Omental fat pad (tissue), 4 donors: ENCODE data around the gene SUPT4H1. TPM values are rescaled to one million over a fixed set of nuclear protein-coding genes. Genes with fewer than 3 reads are reported as not detected.

Source experiments
- ATAC-seq: fragments of 150-250 bp; one replicate; pipeline ENCODE4 v1.9.1; 2016; ENCODE audit warnings: mild to moderate bottlenecking, moderate library complexity; ENCODE audit not compliant: low FRiP score
- DNase-seq: peaks from one replicate; pipeline ENCODE4 v3.0.0-alpha.2; 2019; ENCODE audit warnings: low spot score
- total RNA-seq, 4 donors: library from RNA; depleted of rRNA; stranded (reverse); fragments of >200 nt; gene quantifications; one replicate each; pipeline ENCODE4 v1.1.0, GENCODE V29; 2016
- TF ChIP-seq, protein P1 (sequence below), 3 donors: fragments of 450-650 bp; IDR thresholded peaks; one replicate each; pipeline ENCODE4 v1.5.1; 2016 to 2017; ENCODE audit warnings: antibody characterized with exemption in 3 of 3, mild to moderate bottlenecking in 3 of 3, moderate library complexity in 2 of 3

SUPT4H1 gene
- total RNA-seq, 4 donors from 2014 or later: 42.1 to 49.2 (median 47.3) TPM

DNA sequence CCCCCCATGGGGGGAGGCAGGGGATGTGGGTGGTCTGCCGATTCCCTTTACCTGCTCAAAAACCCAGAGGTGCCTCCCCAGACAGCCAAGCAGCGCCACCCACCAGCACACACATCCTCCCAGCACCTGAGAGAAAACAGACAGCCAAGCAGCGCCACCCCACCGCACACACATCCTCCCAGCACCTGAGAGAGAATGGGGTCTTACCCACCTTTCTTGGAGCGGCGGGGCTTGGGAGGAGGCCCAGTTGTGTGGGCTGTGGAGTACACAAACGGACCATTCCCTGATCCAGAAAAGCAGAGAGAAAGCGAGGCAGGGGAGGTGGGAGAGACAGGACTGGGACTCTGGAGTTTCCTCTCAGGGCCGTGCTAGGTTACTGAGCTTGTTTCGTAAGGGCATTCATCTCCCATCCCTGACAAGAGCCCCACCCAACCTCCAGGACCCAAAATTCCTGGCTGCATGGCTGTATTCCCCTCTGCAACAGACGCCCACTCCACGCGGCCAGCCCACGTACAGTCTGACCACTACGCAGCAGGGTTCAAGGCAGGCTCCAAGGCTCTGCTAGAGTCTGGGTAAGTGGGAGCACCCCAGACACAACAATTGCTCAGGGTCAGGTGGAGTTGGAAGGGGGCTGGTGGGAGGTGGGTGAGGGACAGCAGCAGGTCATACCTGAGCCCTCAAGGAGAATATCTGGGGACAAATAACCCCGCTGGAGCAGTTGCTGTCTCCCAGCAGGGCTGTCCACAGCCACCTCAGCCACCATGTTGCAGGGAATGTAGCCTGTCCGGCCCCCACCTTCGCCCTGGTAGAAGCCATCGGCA is 45.7 kb downstream of the SUPT4H1 start:
- TF ChIP-seq, protein P1, sequence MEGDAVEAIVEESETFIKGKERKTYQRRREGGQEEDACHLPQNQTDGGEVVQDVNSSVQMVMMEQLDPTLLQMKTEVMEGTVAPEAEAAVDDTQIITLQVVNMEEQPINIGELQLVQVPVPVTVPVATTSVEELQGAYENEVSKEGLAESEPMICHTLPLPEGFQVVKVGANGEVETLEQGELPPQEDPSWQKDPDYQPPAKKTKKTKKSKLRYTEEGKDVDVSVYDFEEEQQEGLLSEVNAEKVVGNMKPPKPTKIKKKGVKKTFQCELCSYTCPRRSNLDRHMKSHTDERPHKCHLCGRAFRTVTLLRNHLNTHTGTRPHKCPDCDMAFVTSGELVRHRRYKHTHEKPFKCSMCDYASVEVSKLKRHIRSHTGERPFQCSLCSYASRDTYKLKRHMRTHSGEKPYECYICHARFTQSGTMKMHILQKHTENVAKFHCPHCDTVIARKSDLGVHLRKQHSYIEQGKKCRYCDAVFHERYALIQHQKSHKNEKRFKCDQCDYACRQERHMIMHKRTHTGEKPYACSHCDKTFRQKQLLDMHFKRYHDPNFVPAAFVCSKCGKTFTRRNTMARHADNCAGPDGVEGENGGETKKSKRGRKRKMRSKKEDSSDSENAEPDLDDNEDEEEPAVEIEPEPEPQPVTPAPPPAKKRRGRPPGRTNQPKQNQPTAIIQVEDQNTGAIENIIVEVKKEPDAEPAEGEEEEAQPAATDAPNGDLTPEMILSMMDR (IDR thresholded peaks at IDR 0.05): no peak
- ATAC-seq: no peak
- DNase-seq: no peak

DNA sequence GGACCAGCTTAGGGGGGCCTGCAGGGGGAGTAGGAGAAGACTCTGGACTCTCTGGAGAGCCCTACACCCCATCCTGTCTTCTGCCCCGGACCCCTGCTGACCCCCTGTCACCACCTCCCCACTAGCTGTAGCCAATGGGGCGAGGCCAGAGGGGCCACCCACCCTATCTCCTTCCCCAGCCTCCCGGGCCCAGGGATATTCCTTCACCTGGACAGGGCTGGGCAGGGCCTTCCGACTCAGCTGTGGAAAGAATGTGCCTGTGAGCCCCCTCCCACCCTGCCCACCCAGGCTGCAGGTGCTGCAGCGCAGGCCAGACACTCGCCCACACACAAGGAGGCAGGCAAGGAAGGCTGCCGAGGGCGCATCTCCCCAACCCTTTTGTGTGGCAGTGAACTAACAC is 46.4 kb downstream of the SUPT4H1 start:
- DNase-seq (no peak), ATAC-seq (no peak)
- TF ChIP-seq, protein P1 (IDR thresholded peaks at IDR 0.05): no peak

DNA sequence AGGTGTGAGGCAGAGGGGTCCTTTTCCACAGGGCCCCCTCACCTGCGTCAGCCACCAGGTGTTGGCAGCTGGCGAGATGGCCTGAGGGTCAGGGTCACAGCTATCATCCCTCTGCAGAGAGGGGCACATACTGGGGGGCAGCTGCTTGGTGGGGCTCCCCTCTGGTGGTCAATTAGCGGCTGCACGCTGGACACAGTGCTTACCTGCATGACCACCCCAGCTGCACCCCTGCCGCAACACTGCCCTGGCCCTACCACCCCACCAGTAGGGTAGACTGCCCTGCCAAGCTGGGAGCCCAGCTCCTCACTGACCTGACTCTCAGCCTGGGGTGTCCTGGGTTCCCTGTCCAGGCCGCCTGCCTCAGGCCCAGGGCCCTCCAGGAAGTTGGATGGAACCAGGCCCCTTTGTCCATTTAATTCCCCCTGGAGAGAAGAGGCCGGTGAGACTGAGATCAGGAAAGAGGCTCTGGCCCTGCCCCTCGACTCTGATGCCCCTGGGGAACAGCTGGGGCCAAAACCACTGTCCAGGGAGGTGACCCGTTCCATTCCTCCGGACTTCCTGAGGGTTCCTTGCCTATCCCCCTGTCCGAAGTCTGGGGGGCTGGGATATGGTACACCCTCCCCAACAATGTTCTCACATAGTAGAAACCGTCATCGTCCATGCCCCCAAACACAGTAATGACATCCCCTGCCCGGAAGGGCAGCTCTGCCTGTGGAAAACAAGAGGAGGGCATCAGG is 47.1 kb downstream of the SUPT4H1 start:
- DNase-seq: no peak
- ATAC-seq: no peak
- TF ChIP-seq, protein P1 (IDR thresholded peaks at IDR 0.05): no peak

DNA sequence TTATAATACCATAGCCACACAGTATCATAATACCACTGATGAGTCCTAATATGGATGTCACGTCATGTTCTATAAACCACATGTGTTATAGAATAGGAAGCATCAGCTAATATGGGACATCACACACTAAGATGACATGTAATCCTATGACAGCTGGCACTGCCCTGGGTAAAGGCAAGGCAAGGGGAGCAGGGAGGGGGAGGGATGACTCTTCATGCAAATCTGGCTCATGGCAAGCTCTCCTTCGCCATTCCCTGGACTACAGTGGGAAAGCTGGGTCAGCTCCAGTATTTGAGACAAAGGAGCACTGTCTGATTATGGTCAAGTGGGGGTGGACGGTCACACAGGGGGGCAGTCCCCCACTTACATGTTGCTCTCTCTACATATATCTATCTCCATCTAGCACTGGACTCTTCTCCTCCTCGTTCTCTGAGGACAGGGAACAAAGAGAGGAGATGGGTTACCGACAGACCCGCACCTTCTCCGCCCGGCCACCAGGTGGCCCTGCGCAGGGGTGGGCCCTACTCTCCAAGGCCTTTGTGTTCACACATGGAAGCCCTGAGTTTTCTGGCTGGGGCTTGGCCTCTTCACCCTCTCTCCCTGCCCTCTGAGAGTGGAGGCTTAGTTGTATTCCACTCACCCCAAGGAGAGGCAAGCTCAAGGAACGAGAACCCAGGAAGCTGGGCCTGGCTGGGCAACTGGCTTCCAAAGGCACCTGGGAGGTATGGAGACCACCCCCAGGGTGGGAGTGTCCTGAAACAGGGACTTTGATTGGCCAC is 47.8 kb downstream of the SUPT4H1 start:
- TF ChIP-seq, protein P1 (IDR thresholded peaks at IDR 0.05): peak in 1 of 3 donors; percentile 15
- ATAC-seq (no peak), DNase-seq (no peak)

DNA sequence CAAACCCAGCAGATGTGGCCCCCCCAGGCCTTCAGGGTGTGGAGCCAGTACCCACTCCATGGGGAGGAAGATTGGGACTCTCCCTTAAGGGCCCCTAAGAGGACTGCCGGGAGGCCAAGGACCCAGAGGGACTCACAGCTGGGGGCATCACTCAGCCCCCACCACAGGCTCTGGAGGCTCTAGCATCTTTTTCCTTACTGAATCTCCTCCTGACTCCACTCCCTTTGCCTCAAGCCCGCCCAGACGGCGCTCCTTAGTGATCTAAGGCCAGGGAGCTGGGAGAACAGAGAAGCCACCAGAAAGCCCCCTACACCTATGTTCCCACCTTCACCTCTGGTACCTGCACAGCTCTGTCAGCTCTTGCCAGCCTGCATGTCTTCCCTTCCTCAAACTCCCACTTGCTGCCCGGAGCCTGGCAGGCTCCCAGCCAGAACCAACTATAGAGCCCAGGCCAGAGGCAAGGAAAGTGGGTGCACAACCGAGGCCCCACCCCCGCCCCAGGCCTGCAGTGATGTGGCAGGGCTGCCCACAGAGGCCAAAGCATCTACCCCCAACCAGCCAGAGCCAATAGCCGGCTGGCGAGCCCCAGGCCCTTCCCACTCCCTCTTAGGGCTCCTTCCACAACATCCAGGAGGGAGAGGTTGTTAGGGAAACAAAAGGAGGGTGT is 48.9 kb downstream of the SUPT4H1 start:
- DNase-seq (no peak), ATAC-seq (no peak)
- TF ChIP-seq, protein P1 (IDR thresholded peaks at IDR 0.05): no peak

DNA sequence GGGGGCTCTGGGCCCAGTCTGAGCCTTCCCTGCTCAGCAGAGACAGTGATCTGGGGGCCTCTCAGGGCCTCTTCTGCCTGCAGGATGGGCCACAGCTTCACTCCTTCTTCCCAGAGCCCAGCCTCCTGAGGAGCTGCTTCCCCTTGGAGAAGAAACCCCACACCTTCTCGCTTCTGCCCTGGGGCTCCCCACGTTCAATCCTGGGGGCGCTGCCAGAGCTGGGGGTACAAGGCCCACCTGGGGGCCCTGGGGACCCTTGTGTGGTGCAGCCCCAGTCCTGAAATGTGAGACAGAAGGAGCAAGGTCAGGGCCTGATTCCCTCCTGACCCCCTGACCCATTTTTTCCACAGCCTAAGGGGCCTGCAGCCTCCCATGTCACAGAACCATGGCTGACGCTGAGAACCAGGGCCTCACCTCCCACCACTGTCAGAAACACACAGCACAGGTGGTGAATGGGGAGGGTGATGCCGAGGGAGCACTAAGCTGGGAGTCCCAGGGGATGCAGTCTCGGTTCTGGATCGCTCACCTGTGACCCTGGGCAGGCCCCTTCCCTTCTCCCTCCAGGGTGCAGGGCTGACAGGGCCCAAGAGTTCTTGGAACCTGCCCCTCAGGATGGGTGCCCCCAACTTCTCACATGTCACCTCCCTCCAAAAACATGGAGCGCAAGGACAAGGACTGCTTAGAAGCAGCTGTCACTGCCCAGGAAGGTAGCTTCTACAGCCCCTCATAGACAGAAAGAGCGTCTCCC is 49.7 kb downstream of the SUPT4H1 start:
- ATAC-seq: no peak
- TF ChIP-seq, protein P1 (IDR thresholded peaks at IDR 0.05): no peak
- DNase-seq: no peak
